NCI-H2196 (cell line): ENCODE measurements around the gene GTF2A1.
"Not testable (repeated sequence)": the region's sequence is repeated elsewhere in the genome, so short reads cannot be mapped to it uniquely, and the experiment has no call there.

Experiments
- DNase-seq: peaks from one replicate; lab custom pipeline; 2025; ENCODE audit not compliant: unreplicated experiment; lab: John Stamatoyannopoulos, UW

GTF2A1 gene

DNA sequence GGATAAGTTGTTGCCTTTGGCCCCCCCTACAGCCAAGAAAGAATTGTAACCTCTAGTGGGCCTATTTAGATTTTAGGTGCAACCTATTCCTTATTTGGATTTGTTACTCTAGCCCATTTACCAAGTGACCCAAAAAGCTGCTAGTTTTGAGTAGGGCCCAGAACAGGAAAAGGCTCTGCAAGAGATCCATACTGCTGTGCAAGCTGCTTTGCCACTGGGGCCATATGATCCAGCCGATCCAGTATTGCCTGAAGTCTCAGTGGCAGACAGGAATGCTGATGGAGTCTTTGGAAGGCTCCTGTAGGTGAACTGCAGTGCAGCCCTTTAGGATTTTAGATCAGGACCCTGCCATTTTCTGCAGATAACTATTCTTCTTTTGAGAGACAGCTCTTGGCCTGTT, 12.9 kb upstream of the GTF2A1 start:
- DNase-seq: no peak

GRCh38 chr14:81231540-81231939, 10.8 kb upstream of the GTF2A1 start:
- no peak for DNase-seq

GRCh38 chr14:81224222-81224621, 3.5 kb upstream of the GTF2A1 start:
- no peak for DNase-seq

GRCh38 chr14:81223788-81224187, 3.0 kb upstream of the GTF2A1 start:
- DNase-seq: not testable (repeated sequence)

- DNase-seq: no peak
Measured at GRCh38 chr14:81222691-81223090, 1.9 kb upstream of the GTF2A1 start.

GRCh38 chr14:81222126-81222525, 1.4 kb upstream of the GTF2A1 start:
- no peak for DNase-seq

- DNase-seq: no peak
Measured at GRCh38 chr14:81221579-81222102, 882 bp upstream of the GTF2A1 start.

GRCh38 chr14:81220580-81220829, 254 bp downstream of the GTF2A1 start:
- no peak for DNase-seq

GRCh38 chr14:81219759-81220579, 790 bp downstream of the GTF2A1 start:
- DNase-seq: no peak

- peak; percentile 94 for DNase-seq
Measured at GRCh38 chr14:81219210-81219758, 1.5 kb downstream of the GTF2A1 start.

DNA sequence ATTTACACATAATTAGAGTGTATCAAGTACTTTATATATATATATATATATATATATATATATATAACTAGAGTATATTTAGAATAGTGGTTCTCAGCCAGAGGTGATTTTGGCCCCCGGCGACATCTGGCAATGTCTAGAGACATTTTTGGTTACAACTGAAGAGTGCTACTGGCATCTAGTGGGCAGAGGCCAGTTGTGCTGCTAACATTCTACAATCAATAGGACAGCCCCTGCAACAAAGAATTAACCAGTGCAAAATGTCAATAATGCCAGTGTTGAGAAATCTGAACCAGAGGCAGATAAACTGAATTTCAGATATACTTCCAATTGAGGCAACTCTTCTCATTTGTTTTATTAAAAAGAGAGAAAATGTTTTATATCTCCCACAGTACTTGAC, 8.9 kb downstream of the GTF2A1 start:
- DNase-seq: peak; percentile 15

GRCh38 chr14:81209167-81209836, 11.5 kb downstream of the GTF2A1 start:
- DNase-seq: no peak

- DNase-seq: no peak
Measured at GRCh38 chr14:81208489-81208888, 12.3 kb downstream of the GTF2A1 start.

- no peak for DNase-seq
Measured at GRCh38 chr14:81206115-81206514, 14.6 kb downstream of the GTF2A1 start.

- no peak for DNase-seq
Measured at GRCh38 chr14:81205639-81206038, 15.1 kb downstream of the GTF2A1 start.

DNA sequence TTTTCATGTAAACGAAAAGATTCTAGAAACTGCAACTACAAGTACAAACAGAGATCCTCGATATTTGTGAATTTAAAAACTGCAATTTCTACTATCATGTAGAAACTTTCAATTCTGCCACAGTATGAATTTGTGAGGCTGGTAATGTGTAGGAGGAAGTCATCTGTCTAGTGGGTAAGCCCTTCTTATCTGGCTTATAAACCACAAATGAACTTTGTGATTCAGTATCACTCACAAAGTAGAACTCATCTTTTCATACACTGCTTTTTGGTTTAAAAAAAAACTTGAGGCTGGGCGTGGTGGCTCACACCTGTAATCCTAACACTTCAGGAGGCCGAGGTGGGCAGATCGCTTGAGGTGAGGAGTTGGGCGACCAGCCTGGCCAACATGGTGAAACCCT, 20.7 kb downstream of the GTF2A1 start:
- DNase-seq: no peak

- no peak for DNase-seq
Measured at GRCh38 chr14:81199084-81199483, 21.7 kb downstream of the GTF2A1 start.

DNA sequence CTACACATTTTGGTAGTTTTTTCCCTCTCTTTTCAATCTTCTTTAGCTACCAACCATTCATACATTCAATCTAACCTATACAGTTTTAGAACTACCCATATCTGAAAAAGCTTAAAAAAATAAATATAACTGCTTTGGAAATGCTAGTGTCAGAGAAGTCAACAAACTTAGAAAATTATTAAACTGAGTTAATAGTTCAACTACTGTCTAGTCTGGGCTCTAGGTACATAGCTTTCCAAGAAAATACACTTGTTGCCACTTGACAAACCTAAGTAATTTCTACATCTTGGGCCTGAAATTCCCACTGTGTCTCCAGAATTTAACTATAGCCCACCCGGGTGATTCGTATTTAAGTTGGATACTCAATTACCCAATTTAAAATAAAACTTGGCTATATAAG, 22.1 kb downstream of the GTF2A1 start:
- no peak for DNase-seq

DNA sequence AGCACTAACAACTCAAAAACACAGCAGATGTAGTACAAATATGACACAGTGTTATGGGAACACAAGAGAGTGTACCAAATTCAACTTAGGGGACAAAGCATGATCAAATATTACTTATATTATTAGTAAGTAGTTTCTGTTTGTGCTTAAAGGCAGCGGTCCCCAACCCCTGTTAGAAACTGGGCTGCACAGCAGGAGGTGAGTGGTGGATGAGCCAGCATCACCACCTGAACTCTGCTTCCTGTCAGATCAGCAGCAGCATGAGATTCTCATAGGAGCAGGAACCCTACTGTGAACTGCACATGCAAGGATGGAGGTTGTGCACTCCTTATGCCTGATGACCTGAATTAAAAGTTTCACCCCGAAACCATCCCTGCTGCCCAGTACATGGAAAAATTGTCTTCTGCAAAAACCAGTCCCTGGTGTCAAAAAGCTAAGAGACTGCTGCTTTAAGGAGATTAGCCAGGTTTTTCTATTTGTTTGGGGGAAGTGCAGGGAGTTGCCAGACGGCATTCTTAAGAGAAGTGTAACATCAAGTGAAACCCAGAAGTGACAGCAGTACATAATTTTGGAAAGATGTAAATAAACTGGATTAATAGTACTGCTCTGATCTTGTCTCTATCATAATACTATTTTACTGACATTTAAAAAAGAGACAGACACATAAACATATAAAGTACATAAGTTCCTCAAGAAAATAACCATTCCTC, 26.7 kb downstream of the GTF2A1 start:
- no peak for DNase-seq

DNA sequence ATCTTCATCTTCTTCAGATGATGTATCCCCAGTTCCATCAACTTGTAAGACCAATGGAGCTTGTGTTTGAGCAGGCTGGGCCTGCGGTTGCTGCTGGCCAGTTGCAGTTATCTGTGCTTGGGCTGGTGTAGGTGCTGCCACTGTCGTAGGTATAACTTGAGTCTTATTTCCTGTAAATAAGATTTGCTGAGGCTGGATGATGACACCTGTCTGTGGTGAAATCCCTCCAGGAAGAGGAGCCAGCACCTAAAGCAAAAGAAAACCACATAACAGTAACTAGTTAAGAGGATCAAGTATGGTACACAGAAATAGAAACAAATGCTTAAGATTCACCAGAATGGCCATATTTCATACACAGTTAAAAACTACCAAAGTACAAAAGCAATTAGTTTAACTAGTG, 28.2 kb downstream of the GTF2A1 start:
- no peak for DNase-seq

DNA sequence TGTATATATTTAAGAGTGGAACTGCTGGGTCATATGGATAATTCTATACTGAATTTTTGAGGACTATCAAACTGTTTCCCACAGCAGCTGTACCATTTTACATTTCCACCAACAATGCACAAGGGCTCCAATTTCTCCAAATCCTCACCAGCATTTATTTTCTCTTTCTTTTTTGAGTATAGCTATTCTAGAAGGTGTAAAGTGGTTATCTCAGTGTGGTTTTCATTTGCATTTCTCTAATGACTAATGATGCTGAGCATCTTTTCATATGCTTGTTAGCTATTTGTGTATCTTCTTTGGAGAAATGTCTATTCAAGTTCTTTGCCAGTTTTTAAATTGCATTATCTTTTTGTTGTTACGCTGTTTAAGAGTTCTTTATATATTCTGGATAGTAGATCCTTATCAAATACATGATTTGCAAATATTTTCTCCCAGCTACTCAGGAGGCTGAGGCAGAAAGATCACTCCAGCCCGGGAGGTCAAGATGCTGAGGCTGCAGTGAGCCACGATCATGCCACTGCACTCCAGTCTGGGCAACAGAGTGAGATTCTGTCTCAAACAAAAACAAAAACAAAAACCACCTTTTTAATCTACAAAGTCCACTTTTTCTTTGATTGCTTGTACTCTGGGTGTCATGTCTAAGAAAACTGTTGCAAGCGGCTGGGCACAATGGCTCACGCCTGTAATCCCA, 32.8 kb downstream of the GTF2A1 start:
- DNase-seq: no peak
